A549 treated with AZD9567 at 1 μM for 4 hours (cell line): ENCODE measurements around the gene YAF2. TPM values are rescaled to one million over a fixed set of nuclear protein-coding genes. Genes with fewer than 3 reads are reported as not detected.

ENCODE experiments used
- total RNA-seq: library from RNA; stranded (reverse); fragments of 200-300 nt; extraction: Qiagen RNA extraction; gene quantifications from 5 replicates; pipeline ENCODE4 v1.2.3, GENCODE V29; 2022; ENCODE audit not compliant: insufficient read depth

Gene YAF2, protein sequence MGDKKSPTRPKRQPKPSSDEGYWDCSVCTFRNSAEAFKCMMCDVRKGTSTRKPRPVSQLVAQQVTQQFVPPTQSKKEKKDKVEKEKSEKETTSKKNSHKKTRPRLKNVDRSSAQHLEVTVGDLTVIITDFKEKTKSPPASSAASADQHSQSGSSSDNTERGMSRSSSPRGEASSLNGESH
- 20.3 to 27.9 TPM (median 23.2 TPM) in 5 replicates for total RNA-seq

GRCh38 chr12:42238240-42239140 lies at the start of gene YAF2:
Gene YAF2 (minus strand): TSS chr12:42238248. CDS start chr12:42238180, 68 bp downstream.

GRCh38 chr12:42144408-42145196 lies 93.4 kb downstream of the YAF2 start, which contains the start of gene GXYLT1:
Gene GXYLT1 (minus strand): TSS chr12:42144874. CDS start chr12:42144646, 228 bp downstream.

Other genes starting within 250 kb of the YAF2 start
- gene GXYLT1, start 93.4 kb downstream of the YAF2 start, total RNA-seq = 12.2 to 16.0 TPM (median 14.1 TPM) in 5 replicates
- gene ZCRB1, start 87.8 kb upstream of the YAF2 start, total RNA-seq = 44.8 to 59.1 TPM (median 57.0 TPM) in 5 replicates
- gene PPHLN1, start 87.9 kb upstream of the YAF2 start, total RNA-seq = 51.2 to 77.7 TPM (median 58.2 TPM) in 5 replicates